ENCODE measurements around the gene PCBD2.

PCBD2 gene

DNA sequence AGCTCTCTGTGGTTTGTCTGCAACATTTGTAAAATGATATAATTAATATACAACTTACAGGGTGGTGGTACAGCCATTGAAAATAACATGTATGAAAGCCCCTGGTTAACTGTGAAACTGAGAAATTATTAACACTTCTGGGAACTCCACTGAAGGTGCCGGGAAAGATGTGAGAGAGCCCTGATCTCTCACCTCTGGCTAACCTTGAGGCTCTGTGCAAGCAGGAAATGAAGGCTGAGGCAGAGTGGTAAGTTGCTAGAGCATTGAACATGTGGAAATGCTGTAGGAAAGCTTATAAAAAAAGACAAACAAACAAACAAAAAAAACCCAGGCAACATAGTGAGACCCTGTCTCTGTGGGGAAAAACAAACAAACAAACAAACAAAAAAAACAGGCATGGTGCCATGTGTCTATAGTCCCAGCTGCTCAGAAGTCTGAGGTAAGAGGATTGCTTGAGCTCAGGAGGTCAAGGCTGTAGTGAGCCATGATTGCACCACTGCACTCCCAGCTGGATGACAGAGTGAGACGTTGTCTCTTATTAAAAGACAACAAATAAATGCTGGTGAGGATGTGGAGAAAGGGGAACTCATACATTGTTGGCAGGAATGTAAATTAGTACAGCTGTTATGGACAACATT lies 70.3 kb downstream of the PCBD2 start:
- TF ChIP-seq, protein P1, sequence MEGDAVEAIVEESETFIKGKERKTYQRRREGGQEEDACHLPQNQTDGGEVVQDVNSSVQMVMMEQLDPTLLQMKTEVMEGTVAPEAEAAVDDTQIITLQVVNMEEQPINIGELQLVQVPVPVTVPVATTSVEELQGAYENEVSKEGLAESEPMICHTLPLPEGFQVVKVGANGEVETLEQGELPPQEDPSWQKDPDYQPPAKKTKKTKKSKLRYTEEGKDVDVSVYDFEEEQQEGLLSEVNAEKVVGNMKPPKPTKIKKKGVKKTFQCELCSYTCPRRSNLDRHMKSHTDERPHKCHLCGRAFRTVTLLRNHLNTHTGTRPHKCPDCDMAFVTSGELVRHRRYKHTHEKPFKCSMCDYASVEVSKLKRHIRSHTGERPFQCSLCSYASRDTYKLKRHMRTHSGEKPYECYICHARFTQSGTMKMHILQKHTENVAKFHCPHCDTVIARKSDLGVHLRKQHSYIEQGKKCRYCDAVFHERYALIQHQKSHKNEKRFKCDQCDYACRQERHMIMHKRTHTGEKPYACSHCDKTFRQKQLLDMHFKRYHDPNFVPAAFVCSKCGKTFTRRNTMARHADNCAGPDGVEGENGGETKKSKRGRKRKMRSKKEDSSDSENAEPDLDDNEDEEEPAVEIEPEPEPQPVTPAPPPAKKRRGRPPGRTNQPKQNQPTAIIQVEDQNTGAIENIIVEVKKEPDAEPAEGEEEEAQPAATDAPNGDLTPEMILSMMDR (IDR thresholded peaks at IDR 0.05) = no peak

DNA sequence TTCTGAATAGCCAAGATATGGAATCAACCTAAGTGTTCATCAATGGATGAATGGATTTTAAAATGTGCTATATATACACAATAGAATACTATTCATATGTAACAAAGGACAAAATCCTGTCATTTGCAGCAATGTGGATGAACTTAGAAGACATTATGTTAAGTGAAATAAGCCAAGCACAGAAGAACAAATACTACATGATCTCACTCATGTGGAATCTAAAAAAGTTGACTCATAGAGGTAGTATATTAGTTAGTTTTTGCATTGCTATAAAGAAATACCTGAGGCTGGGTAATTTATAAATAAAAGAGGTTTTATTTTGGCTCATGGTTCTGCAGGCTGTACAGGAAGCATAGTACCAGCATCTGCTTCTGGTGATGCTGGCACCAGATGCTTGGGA lies 70.9 kb downstream of the PCBD2 start:
- TF ChIP-seq, protein P1 (IDR thresholded peaks at IDR 0.05) = no peak

DNA sequence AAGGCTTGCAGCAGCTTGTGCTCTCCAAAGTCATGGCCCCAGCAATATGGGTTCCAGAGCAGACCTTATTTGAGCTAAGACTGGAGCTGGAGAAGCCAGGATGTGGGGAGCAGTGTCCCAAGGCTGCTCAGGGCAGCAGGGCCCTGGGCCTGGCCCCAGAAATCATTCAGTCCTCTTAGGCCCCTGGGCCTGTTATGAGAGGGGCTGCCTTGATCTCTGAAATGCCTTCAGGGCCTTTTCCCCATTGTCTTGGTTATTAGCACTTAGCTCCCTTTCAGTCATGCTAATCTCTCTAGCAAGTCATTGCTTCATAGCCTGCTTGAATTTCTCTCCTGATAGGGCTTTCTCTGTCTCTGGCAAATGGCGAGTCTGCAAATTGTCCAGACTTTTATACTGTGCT lies 71.9 kb downstream of the PCBD2 start:
- TF ChIP-seq, protein P1 (IDR thresholded peaks at IDR 0.05) = no peak

DNA sequence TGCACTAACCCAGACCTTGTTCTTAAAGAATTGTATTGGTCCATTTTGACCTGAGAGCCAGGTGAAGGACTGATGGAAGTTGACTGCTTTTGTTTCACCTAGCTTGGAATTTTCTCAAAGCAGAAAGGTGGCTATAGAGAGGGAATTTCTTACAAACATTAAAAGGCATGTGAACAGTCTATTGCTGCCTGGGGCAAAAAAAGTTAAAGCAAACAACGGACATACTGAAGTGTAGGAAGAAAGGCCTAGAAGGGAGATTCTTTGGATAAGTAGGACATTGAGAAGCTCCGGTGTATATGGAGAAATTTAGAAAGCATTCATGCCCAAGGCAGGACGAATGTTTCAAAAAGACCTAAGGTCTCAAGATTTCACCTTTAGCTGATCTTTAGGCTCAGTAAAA lies 74.5 kb downstream of the PCBD2 start:
- TF ChIP-seq, protein P1 (IDR thresholded peaks at IDR 0.05) = no peak

DNA sequence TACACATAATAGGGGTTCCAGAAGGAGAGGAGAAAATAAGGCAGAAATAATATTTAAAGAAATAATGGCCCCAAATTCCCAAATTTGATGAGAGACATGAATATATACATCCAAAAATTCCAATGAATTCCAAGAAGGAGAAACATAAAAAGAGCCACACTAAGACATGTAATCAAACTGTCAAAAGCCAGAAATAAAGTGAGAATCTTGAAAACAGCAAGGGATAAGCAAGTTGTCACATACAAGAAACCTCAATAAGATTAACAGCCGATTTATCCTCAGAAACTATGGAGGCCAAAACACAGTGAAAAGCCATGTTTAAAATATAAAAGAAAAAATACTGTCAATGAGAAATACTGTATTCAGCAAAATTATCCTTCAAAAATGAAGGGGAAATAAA lies 77.3 kb downstream of the PCBD2 start:
- TF ChIP-seq, protein P1 (IDR thresholded peaks at IDR 0.05) = no peak

DNA sequence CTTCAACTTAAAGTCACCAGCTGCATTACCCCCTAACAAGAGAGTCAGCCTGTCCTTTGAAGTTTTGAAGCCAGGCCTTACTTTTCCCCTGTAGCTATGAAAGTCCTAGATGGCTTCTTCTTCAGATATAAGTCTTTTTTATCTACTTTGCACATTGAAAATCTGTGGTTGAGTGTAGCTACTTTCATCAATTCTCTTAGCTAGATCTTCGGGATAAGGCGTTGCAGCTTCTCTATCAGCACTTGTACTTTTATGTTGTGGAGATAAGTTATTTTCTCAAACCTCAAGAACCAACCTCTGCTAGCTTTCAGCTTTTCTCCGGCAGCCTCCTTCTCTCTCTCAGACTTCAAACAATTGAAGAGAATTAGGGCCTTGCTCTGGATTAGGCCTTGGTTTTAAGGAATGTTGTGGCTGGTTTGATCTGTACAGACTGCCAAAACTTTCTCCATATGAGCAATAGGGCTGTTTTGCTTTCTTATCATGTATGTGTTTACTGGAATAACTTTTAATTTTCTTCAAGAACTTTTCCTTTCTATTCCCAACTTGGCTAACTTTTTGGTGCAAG lies 84.4 kb downstream of the PCBD2 start:
- TF ChIP-seq, protein P1 (IDR thresholded peaks at IDR 0.05) = no peak

DNA sequence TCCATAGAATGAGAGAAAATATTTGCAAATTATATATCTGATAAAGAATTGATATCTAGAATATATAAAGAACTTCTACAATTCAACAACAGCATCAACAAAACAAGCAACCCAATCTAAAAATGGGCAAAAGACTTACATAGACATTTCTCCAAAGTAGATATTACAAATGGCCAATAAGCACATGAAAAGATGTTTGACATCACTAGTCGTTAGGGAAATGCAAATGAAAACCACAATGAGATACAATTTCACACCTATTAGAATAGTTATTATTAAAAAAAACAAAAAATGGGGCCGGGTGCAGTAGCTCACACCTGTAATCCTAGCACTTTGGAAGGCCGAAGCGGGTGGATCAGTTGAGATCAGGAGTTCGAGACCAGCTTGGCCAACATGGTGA lies 87.2 kb downstream of the PCBD2 start:
- TF ChIP-seq, protein P1 (IDR thresholded peaks at IDR 0.05) = no peak

DNA sequence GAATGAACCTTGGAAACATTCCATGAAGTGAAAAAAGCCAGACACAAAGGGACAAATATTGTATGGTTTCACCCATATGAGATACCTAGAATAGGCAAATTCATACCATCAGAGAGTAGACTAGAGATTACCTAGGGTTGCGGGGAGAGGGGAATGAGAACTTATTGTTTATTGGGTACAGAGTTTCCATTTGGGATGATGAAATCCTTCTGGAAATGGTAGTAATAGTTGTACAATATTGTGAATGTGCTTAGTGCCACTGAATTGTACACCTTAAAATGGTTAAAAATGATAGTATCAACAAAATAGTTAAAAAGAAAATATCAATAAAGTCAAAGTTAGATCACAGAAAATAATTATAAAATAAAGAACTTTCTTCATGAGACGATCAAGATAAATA lies 88.2 kb downstream of the PCBD2 start:
- TF ChIP-seq, protein P1 (IDR thresholded peaks at IDR 0.05) = no peak
